Measurements from ENCODE around the gene OR4F15.

Gene OR4F15

GRCh38 chr15:101810456-101810855 lies 1.5 kb upstream of the OR4F15 start:
- H3K4me3 ChIP-seq (ENCODE audit: low read depth, low read length), result no peak overlapping the region
- TF ChIP-seq CTCF (IDR thresholded peaks at IDR 0.05; ENCODE audit: low read depth, low read length), result no peak

DNA sequence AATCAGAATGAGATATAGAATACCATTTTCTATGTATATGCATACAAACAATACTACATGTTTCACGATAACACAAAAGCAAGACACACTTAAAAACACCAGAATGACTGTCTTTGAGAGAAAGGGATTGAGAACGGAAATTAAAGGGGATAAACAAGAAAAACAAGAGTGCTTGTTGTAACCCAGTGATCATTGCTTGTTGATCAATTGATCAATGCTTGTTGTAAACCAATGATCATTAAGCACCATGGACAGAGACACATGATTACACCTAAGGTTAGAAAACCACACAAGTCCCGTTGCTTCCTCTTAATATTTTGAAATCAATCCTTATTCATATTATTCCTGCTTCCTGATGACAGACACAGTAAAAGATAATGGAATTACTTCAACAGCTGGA lies 1.1 kb upstream of the OR4F15 start:
- H3K4me3 ChIP-seq (ENCODE audit: low read depth, low read length), result no peak overlapping the region
- no peak for TF ChIP-seq CTCF (IDR thresholded peaks at IDR 0.05; ENCODE audit: low read depth, low read length)

- H3K4me3 ChIP-seq (ENCODE audit: low read depth, low read length), result no peak overlapping the region
- TF ChIP-seq CTCF (IDR thresholded peaks at IDR 0.05; ENCODE audit: low read depth, low read length), result no peak
These were observed 2.0 kb downstream of the OR4F15 start for GRCh38 chr15:101813803-101814534.

GRCh38 chr15:101820781-101821180 lies 8.8 kb downstream of the OR4F15 start:
- no peak overlapping the region for H3K4me3 ChIP-seq (ENCODE audit: low read depth, low read length)
- TF ChIP-seq CTCF (IDR thresholded peaks at IDR 0.05; ENCODE audit: low read depth, low read length), result no peak

DNA sequence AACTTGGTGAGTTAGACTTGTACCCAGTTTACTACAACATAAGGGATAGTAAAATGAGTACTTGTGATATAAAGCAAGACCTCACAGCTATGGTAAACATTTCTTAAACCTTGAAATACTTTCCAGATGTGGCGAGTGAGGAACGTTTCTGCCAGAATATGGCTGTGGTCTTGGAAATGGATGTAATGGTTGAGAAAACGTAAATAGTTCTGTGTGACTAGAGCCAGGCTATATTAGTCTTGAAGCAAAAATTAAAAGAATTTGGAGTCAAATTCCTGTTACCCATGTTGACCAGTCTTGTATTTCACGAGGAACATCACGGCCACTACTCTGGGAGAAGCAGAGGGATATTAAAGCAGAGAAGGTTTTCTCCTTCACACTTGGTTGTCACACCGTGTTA lies 15.3 kb downstream of the OR4F15 start:
- TF ChIP-seq CTCF (IDR thresholded peaks at IDR 0.05; ENCODE audit: low read depth, low read length), result no peak
- H3K4me3 ChIP-seq (ENCODE audit: low read depth, low read length), result no peak overlapping the region

GRCh38 chr15:101828774-101829173 lies 16.8 kb downstream of the OR4F15 start:
- TF ChIP-seq CTCF (IDR thresholded peaks at IDR 0.05; ENCODE audit: low read depth, low read length), result no peak

DNA sequence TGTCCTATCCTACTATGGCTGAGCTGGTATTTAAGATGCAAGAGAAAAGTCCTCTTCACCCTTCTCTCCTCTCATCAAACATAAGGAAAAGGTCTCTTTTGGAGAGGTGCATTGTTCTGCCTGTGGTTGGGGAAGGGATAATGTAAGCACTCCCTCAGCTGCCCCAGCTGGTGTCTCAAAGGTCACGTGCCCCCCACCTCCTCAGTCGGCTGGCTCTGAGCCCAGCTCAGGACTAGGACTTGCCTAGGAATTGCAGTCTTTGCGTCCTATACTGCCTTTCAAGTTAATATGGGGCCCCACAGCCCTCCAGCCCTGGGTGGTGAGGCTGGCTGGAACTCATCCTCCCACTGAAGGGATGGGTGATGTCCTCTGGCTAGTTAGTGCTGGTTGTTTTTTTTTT lies 29.7 kb downstream of the OR4F15 start:
- no peak for TF ChIP-seq CTCF (IDR thresholded peaks at IDR 0.05; ENCODE audit: low read depth, low read length)
- H3K4me3 ChIP-seq (ENCODE audit: low read depth, low read length), result no peak overlapping the region

More at GRCh38 chr15:101828774-101829173, 16.8 kb downstream of the OR4F15 start:
- no peak overlapping the region for H3K4me3 ChIP-seq (ENCODE audit: low read depth, low read length)

Measured in WI38 (cell line).